CD4-positive, alpha-beta T cell treated with Interleukin-4 for 1 hour (primary cell): ENCODE results near the gene CELF1.
A peak's percentile ranks its signal among the peaks of the same experiment; 100 is the strongest.
"Not testable (repeated sequence)": the region's sequence is repeated elsewhere in the genome, so short reads cannot be mapped to it uniquely, and the experiment has no call there.

ENCODE experiments used
- DNase-seq, 2 donors: peaks; one replicate each; pipeline ENCODE4 v3.0.0-alpha.2; 2020 to 2022

The CELF1 gene

DNA sequence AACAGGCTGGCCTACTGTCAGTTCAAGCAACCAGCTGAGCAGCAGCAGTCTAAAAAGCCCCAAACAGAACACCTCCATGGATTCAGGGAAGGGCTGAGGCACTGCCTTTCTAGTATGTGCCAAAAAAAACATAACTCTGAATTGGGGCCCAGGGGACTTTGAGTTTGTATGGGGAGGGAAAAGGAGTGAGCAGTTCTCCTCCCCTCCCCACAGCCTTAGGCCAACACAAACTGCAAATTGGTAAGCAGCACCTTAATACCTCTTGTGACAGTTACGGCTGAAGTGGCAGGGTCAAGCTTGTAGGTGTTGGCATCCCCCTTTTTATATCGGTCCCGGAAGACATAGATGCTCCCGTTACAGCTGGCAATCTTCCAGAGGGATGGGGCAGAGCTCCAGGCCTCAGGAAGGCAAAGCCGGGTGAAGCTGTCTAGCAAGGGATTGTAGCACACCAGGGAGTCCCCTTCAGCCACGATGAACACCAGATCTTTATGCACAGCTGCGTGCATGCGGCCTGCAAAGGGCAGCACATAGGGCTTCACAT, 19.9 kb upstream of the CELF1 start:
- DNase-seq = no peak

DNA sequence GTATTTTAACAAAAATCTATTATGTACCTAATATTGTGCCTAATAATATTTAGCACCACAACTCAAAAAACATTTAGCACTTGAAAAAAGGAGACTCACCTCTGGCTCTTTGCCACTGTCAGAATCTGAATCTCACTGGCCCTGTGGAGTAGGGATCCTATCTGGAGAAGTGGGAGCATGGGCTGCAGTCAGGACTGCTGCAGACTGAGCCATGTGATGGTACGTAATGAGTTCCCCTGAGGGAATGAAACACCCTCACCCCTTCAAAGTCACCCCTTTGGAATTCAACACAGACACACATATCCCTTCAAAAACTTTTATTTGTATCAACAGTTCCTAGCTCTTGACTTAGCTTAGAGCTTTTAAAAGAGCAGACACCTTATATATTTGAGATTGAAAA, 19.0 kb upstream of the CELF1 start:
- DNase-seq = no peak

- no peak for DNase-seq
Measured at GRCh38 chr11:47571357-47571729, 18.4 kb upstream of the CELF1 start.

GRCh38 chr11:47570651-47571356, 17.9 kb upstream of the CELF1 start:
- DNase-seq = no peak

- DNase-seq = no peak
Measured at GRCh38 chr11:47569646-47570045, 16.7 kb upstream of the CELF1 start.

GRCh38 chr11:47566149-47566698, 13.3 kb upstream of the CELF1 start:
- no peak for DNase-seq

DNA sequence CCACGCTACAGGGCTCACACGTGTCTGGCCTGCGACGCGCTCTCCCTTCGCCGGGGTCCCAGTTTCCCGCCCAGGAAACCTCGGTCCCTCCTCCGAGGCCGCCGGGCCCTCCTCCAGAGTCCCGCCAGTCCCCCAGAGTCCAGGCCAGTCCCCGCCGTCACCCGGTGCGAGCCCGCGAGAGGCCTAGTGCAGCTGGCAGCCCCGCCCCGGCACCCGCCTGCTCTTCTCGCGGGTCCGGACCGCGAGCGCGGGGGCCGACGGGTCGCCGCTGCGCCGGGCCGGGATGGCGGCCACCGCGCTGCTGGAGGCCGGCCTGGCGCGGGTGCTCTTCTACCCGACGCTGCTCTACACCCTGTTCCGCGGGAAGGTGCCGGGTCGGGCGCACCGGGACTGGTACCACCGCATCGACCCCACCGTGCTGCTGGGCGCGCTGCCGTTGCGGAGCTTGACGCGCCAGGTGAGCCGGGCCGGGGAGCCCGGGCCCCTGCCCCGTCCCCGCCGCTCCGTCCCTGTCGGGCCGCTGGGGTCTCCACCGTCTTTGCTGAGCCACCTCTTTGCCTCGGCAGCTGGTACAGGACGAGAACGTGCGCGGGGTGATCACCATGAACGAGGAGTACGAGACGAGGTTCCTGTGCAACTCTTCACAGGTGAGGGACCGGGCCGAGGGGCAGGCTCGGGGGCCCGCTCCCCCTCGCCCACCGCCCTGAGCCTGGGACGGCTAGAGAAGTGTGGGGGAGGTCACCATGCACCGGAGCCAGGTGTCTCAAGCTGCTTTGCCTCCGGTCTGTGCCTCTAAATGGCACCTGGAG, 12.6 kb upstream of the CELF1 start, which contains the start of gene PTPMT1:
Gene PTPMT1 (plus strand): TSS at position 260 of the 809 bp plus-strand sequence. CDS start 24 bp downstream, at position 284.
- DNase-seq = peak; percentile 49 to 63

GRCh38 chr11:47564933-47565339, 12.0 kb upstream of the CELF1 start:
- DNase-seq = no peak

- DNase-seq = not testable (repeated sequence)
Measured at GRCh38 chr11:47564366-47564765, 11.4 kb upstream of the CELF1 start.

- DNase-seq = not testable (repeated sequence)
Measured at GRCh38 chr11:47562393-47562792, 9.5 kb upstream of the CELF1 start.

DNA sequence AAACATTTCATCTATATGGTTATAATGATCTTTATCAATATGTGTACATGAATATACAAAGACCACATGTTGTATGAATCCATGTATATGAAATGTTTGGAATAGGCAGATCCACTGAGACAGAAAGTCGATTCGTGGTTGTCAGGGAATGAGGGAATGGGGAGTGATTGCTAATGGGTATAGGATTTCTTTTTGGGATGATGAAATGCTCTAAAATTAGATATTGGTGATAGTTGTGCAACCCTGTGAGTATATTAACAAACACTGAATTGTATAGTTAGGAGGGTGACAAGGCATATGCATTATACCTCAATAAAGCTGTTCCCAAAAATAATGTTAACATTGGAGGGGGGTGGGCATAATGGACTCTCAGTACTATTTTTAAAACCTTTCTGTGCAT, 7.5 kb upstream of the CELF1 start:
- DNase-seq = no peak

- DNase-seq = no peak
Measured at GRCh38 chr11:47558695-47559094, 5.8 kb upstream of the CELF1 start.

- DNase-seq = not testable (repeated sequence)
Measured at GRCh38 chr11:47557004-47557403, 4.1 kb upstream of the CELF1 start.

DNA sequence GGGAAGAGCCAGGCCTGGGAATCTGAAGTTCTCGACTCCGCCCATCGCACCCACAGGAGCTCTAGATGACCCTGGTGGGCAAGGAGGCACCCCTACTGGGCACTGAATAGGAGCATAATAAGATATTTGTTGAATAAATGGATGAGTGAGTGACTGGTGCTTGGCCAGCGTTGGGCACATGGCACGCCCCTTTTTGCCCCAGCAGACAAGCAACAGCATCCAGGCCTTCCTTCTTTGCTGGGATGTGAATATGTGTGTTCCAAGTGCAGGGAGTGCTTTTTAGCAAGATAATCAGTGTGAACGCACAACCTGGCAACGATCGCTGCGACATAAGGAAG, 443 bp upstream of the CELF1 start:
- no peak for DNase-seq

DNA sequence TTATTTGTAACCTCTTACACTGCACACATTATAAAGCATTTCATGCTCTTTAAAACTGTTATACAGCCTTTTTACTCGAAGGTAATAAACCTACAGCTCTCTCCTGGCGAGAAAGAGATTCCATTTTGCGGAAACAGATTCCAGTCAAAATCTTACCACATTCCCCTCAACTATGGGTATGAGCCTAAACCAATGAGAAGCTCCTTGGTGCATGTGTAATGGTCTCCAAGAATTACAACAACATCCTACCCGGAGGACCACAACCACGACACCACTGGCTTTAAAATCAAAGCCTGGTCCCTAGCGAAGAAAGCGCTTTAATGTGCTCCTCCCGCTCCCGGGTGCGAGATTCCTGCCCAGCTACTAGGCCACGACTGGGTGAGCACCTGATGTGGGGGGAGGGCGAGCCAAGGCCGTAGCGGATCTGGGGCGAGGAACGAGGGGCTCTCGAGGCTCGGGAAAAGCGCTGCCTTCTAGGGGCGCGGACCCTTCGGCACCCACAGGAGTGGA, 821 bp downstream of the CELF1 start:
- peak in 1 of 2 donors; percentile 18 for DNase-seq

DNA sequence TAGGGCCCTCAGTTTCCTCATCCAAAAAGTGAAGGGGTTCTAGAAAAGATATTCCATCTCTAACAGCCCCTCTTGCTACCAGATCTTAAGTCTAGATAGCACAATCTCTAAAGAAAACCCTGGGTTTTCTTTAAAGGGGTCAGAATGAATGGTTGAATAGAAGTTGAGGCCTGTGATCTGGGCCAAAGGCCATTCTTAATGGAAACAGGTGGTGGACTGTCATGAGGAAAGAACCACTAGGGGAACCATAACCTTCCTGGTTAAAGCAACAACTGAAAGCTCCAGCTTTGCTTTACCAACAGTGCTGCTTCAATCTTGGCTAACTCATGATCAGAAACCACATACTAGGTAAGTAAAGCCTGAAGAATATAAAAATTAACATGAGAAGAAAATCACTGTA, 1.8 kb downstream of the CELF1 start:
- peak in 1 of 2 donors; percentile 36 for DNase-seq

DNA sequence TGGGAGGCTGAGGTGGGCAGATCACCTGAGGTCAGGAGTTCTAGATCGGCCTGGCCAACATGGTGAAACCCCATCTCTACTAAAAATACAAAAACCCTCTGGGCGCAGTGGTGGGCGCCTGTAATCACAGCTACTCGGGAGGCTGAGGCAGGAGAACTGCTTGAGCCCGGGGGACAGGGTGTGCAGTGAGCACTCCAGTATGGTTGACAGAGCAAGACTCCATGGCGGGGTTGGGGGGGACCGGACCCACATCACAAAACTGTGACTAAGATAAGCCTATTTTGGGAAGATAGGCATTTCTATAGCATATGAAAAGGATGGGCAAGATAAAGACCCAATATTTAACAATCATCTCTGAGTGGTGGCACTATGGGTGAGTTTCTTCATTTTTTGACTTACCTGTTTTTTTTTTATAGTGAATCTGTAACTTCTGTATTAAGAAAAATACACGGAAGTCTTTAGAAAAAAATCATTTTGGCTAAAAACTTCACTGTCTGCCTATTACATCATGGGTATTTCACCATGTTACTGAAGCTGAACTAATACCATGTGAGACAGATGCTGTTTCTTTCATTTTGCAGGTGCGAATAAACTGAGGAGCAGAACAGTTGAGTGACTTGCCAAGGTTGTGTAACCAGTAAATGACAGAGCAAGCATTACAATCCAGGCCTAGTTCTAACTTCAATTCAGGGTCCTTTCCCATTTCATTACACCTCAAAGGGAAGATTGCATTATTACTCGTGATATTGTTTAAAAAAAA, 2.5 kb downstream of the CELF1 start:
- DNase-seq = no peak

DNA sequence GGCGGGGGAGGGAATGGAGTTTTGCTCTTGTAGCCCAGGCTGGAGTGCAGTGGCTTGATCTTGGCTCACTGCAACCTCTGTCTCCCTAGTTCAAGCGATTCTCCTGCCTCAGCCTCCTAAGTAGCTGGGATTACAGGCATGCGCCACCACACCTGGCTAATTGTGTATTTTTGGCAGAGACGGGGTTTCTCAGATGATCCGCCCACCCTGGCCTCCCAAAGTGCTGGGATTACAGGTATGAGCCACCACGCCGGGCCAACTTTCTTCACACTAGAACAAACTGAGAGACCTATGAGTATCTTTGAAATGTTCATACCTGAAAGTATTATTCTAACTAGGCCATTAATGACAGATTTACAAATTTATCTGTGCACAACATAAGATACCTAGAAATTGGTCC, 6.7 kb downstream of the CELF1 start:
- DNase-seq = not testable (repeated sequence)

DNA sequence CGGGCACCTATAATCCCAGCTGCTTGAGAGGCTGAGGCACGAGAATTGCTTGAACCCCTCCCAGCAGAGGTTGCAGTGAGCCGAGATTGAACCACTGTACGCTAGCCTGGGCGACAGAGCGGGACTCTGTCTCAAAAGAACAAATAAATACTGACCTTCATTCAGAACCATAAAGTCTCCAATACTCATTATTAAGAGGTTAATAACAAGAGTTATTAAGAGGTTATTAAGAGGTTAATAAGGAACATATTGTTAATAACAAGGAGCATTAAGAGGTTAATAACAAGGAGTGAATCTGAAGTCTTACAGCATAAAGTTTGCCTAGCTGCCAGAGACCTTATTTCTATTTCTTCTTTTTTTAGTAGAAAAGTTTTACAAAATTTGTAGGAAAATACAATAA, 7.6 kb downstream of the CELF1 start:
- no peak for DNase-seq

DNA sequence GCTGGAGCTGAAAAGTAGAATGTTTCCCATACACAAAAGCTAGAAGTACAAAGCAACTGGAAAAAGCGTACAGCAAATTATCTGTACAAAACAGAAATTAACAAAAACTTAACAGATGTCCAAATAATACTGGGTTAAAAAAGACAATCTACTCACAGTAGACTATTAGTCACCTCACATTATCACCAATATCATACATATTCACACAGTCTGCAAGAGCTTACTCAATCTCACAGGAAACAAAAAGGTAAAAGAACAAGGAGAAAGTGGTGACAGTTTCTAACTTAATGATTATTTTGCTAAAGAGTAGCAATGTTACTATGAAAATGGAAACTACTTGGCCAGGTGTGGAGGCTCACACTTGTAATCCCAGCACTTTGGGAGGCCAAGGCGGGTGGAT, 11.9 kb downstream of the CELF1 start:
- DNase-seq = no peak

DNA sequence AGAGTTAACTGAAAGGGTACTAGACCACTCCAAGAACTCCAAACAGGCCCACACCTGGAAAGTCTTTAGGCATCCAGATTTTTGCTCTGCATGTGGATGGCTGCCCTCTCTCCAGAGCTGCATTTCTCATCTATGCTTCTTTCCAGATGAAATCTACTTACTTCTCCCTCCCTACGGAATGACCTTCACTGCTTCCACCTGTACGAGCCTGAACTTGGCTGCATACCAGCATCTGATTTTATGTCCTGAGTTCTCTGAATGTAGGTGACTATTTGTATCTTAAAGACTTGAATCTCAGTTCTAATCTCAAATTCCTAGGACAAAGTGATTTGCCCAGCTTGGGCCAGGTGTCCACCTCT, 13.3 kb downstream of the CELF1 start:
- no peak for DNase-seq

GRCh38 chr11:47538741-47539565, 14.0 kb downstream of the CELF1 start:
- DNase-seq = no peak
